ENCODE results near the gene GFRA4.

Gene GFRA4

GRCh38 chr20:3663031-3663701, at the start of gene GFRA4:
Gene GFRA4 (minus strand): TSS chr20:3663399. CDS start chr20:3663399, 0 bp downstream.
- Histone ChIP-seq H3K9ac (ENCODE audit: low read length) (no peak within 1 kb of the TSS), H3K36me3 (ENCODE audit: insufficient read depth, low read length) (peaks cover 2% of the 10 kb centered on the region), H3K27me3 (ENCODE audit: control insufficient read depth in 1 of 2, insufficient read depth in 2 of 2, low read length in 2 of 2) (peaks cover 11 to 38% of the 10 kb centered on the region in 2 donors), H3K27ac (ENCODE audit: low read depth, low read length) (no peak within 1 kb of the TSS), H3K4me1 (ENCODE audit: insufficient read depth, low read length) (peaks cover 5% of the 10 kb centered on the region), H3K4me3 (ENCODE audit: low read depth in 1 of 2, low read length in 2 of 2) (no peak within 1 kb of the TSS), H3K9me3 (ENCODE audit: low read length) (no peaks in the 10 kb centered on the region)

GRCh38 chr20:3712279-3712873, 49.2 kb upstream of the GFRA4 start, which contains the start of gene SIGLEC1:
Gene SIGLEC1 (minus strand): TSS chr20:3712600. CDS start chr20:3707128, 5,472 bp downstream.
- no peaks in the 10 kb centered on the region for H3K9me3 ChIP-seq (ENCODE audit: low read length)
- H3K4me3 ChIP-seq (ENCODE audit: low read depth in 1 of 2, low read length in 2 of 2), result no peak within 1 kb of the TSS
- H3K4me1 ChIP-seq (ENCODE audit: insufficient read depth, low read length), result peaks cover 11% of the 10 kb centered on the region
- H3K27ac ChIP-seq (ENCODE audit: low read depth, low read length), result no peak within 1 kb of the TSS
- H3K36me3 ChIP-seq (ENCODE audit: insufficient read depth, low read length), result no peaks in the 10 kb centered on the region
- no peak within 1 kb of the TSS for H3K9ac ChIP-seq (ENCODE audit: low read length)
- no peaks in the 10 kb centered on the region for H3K27me3 ChIP-seq (ENCODE audit: control insufficient read depth in 1 of 2, insufficient read depth in 2 of 2, low read length in 2 of 2)

- Histone ChIP-seq H3K4me1 (ENCODE audit: insufficient read depth, low read length) (peaks cover 11% of the 10 kb centered on the region), H3K4me3 (ENCODE audit: low read depth in 1 of 2, low read length in 2 of 2) (no peak overlapping the region), H3K36me3 (ENCODE audit: insufficient read depth, low read length) (no peaks in the 10 kb centered on the region), H3K9me3 (ENCODE audit: low read length) (no peaks in the 10 kb centered on the region), H3K27ac (ENCODE audit: low read depth, low read length) (no peak overlapping the region), H3K27me3 (ENCODE audit: control insufficient read depth in 1 of 2, insufficient read depth in 2 of 2, low read length in 2 of 2) (no peaks in the 10 kb centered on the region), H3K9ac (ENCODE audit: low read length) (no peak overlapping the region)
Measured at GRCh38 chr20:3711484-3711941, 48.3 kb upstream of the GFRA4 start.

DNA sequence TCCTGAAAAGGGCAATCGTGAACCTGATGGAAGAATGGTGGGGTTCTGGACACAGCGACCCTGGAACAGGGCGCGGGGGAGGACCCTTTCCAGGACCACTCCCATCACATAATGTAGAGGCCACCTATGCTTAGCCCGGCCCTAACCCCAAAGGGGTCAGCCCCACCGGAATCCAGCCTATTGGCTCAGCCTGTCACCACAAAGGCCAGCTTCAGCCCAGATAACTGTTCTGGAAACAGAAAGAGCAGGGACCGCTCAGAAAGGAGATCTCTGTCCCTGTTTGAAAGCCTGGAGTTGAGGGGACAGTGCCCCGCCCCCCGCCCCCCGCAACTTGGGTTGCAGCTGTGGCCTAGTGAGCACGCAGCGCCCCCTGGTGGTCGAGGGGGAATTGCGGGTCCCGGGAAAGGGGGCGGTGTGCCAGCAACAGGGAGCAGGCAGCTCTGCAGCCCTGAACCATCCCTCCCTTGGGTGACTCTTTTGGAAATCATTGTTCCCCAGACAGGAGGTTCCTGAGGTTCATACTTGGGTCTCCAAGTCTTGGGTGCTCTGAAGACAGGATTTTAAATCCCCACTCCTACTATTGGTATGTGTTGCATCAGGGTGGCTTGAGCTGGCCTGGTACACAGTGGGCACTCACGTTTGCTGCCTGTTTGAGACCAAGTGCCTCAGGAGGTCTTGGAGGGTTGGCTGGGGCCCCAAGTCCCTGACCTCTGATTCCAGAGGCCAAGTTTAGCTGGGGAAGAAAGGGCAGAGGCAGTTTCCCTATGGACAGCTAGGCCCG, 47.7 kb upstream of the GFRA4 start:
- peak overlapping the region in 1 of 2 donors; percentile 0 for H3K4me3 ChIP-seq (ENCODE audit: low read depth in 1 of 2, low read length in 2 of 2)
- H3K4me1 ChIP-seq (ENCODE audit: insufficient read depth, low read length), result peaks cover 11% of the 10 kb centered on the region
- H3K36me3 ChIP-seq (ENCODE audit: insufficient read depth, low read length), result no peaks in the 10 kb centered on the region
- H3K9me3 ChIP-seq (ENCODE audit: low read length), result no peaks in the 10 kb centered on the region
- no peak overlapping the region for H3K9ac ChIP-seq (ENCODE audit: low read length)
- H3K27me3 ChIP-seq (ENCODE audit: control insufficient read depth in 1 of 2, insufficient read depth in 2 of 2, low read length in 2 of 2), result no peaks in the 10 kb centered on the region
- no peak overlapping the region for H3K27ac ChIP-seq (ENCODE audit: low read depth, low read length)

- Histone ChIP-seq H3K9me3 (ENCODE audit: low read length) (no peaks in the 10 kb centered on the region), H3K36me3 (ENCODE audit: insufficient read depth, low read length) (no peaks in the 10 kb centered on the region), H3K9ac (ENCODE audit: low read length) (no peak overlapping the region), H3K4me1 (ENCODE audit: insufficient read depth, low read length) (peaks cover 11% of the 10 kb centered on the region), H3K27ac (ENCODE audit: low read depth, low read length) (no peak overlapping the region), H3K27me3 (ENCODE audit: control insufficient read depth in 1 of 2, insufficient read depth in 2 of 2, low read length in 2 of 2) (no peaks in the 10 kb centered on the region), H3K4me3 (ENCODE audit: low read depth in 1 of 2, low read length in 2 of 2) (peak overlapping the region in 1 of 2 donors; percentile 0)
Measured at GRCh38 chr20:3710011-3710466, 46.8 kb upstream of the GFRA4 start.

DNA sequence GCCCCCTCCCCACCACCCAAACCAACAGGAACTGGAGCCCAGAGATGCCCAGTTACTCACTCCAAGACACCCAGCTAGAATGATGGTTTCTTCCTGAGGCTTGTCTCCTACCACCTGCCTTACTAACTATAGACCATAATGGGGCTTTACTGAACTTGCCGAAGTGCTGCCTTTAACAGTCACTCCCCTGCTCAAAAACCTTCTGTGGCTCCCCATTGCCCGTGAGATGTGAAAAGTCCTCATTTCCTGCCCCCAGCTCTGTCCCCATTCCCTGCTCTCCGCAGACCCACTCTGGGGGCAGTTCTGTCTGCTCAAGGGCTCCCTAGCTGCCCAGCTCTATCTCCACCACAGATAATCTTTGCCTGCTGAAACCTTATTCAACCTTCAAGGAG, 44.3 kb upstream of the GFRA4 start:
- Histone ChIP-seq H3K36me3 (ENCODE audit: insufficient read depth, low read length) (no peaks in the 10 kb centered on the region), H3K27me3 (ENCODE audit: control insufficient read depth in 1 of 2, insufficient read depth in 2 of 2, low read length in 2 of 2) (no peaks in the 10 kb centered on the region), H3K4me1 (ENCODE audit: insufficient read depth, low read length) (peaks cover 11% of the 10 kb centered on the region), H3K27ac (ENCODE audit: low read depth, low read length) (no peak overlapping the region), H3K4me3 (ENCODE audit: low read depth in 1 of 2, low read length in 2 of 2) (no peak overlapping the region), H3K9me3 (ENCODE audit: low read length) (no peaks in the 10 kb centered on the region), H3K9ac (ENCODE audit: low read length) (no peak overlapping the region)

- Histone ChIP-seq H3K9ac (ENCODE audit: low read length) (no peak overlapping the region), H3K27ac (ENCODE audit: low read depth, low read length) (no peak overlapping the region)
Measured at GRCh38 chr20:3706774-3707507, 43.7 kb upstream of the GFRA4 start.

GRCh38 chr20:3705970-3706739, 43.0 kb upstream of the GFRA4 start:
- Histone ChIP-seq H3K27me3 (ENCODE audit: control insufficient read depth in 1 of 2, insufficient read depth in 2 of 2, low read length in 2 of 2) (no peaks in the 10 kb centered on the region), H3K27ac (ENCODE audit: low read depth, low read length) (no peak overlapping the region), H3K36me3 (ENCODE audit: insufficient read depth, low read length) (no peaks in the 10 kb centered on the region), H3K4me1 (ENCODE audit: insufficient read depth, low read length) (peaks cover 10% of the 10 kb centered on the region), H3K9me3 (ENCODE audit: low read length) (no peaks in the 10 kb centered on the region), H3K4me3 (ENCODE audit: low read depth in 1 of 2, low read length in 2 of 2) (no peak overlapping the region), H3K9ac (ENCODE audit: low read length) (no peak overlapping the region)

More at GRCh38 chr20:3706774-3707507, 43.7 kb upstream of the GFRA4 start:
- Histone ChIP-seq H3K36me3 (ENCODE audit: insufficient read depth, low read length) (no peaks in the 10 kb centered on the region), H3K4me1 (ENCODE audit: insufficient read depth, low read length) (peaks cover 11% of the 10 kb centered on the region), H3K27me3 (ENCODE audit: control insufficient read depth in 1 of 2, insufficient read depth in 2 of 2, low read length in 2 of 2) (no peaks in the 10 kb centered on the region), H3K9me3 (ENCODE audit: low read length) (no peaks in the 10 kb centered on the region), H3K4me3 (ENCODE audit: low read depth in 1 of 2, low read length in 2 of 2) (no peak overlapping the region)

GRCh38 chr20:3705491-3705969, 42.3 kb upstream of the GFRA4 start:
- Histone ChIP-seq H3K9ac (ENCODE audit: low read length) (no peak overlapping the region), H3K27ac (ENCODE audit: low read depth, low read length) (no peak overlapping the region), H3K4me1 (ENCODE audit: insufficient read depth, low read length) (peaks cover 4% of the 10 kb centered on the region), H3K9me3 (ENCODE audit: low read length) (no peaks in the 10 kb centered on the region), H3K27me3 (ENCODE audit: control insufficient read depth in 1 of 2, insufficient read depth in 2 of 2, low read length in 2 of 2) (no peaks in the 10 kb centered on the region), H3K4me3 (ENCODE audit: low read depth in 1 of 2, low read length in 2 of 2) (no peak overlapping the region), H3K36me3 (ENCODE audit: insufficient read depth, low read length) (no peaks in the 10 kb centered on the region)

- Histone ChIP-seq H3K27me3 (ENCODE audit: control insufficient read depth in 1 of 2, insufficient read depth in 2 of 2, low read length in 2 of 2) (no peaks in the 10 kb centered on the region), H3K4me1 (ENCODE audit: insufficient read depth, low read length) (no peaks in the 10 kb centered on the region), H3K9ac (ENCODE audit: low read length) (no peak overlapping the region), H3K4me3 (ENCODE audit: low read depth in 1 of 2, low read length in 2 of 2) (no peak overlapping the region), H3K36me3 (ENCODE audit: insufficient read depth, low read length) (no peaks in the 10 kb centered on the region), H3K27ac (ENCODE audit: low read depth, low read length) (no peak overlapping the region), H3K9me3 (ENCODE audit: low read length) (no peaks in the 10 kb centered on the region)
Measured at GRCh38 chr20:3704087-3704486, 40.9 kb upstream of the GFRA4 start.

Data from muscle layer of colon (tissue), 2 donors.